ENCODE data around the gene AKR1C1. TPM values are rescaled to one million over a fixed set of nuclear protein-coding genes. Genes with fewer than 3 reads are reported as not detected.
"Not testable (repeated sequence)": the region's sequence is repeated elsewhere in the genome, so short reads cannot be mapped to it uniquely, and the experiment has no call there.

The AKR1C1 gene
- not detected for polyA plus RNA-seq (2012; ENCODE audit: insufficient read length, low read depth)

DNA sequence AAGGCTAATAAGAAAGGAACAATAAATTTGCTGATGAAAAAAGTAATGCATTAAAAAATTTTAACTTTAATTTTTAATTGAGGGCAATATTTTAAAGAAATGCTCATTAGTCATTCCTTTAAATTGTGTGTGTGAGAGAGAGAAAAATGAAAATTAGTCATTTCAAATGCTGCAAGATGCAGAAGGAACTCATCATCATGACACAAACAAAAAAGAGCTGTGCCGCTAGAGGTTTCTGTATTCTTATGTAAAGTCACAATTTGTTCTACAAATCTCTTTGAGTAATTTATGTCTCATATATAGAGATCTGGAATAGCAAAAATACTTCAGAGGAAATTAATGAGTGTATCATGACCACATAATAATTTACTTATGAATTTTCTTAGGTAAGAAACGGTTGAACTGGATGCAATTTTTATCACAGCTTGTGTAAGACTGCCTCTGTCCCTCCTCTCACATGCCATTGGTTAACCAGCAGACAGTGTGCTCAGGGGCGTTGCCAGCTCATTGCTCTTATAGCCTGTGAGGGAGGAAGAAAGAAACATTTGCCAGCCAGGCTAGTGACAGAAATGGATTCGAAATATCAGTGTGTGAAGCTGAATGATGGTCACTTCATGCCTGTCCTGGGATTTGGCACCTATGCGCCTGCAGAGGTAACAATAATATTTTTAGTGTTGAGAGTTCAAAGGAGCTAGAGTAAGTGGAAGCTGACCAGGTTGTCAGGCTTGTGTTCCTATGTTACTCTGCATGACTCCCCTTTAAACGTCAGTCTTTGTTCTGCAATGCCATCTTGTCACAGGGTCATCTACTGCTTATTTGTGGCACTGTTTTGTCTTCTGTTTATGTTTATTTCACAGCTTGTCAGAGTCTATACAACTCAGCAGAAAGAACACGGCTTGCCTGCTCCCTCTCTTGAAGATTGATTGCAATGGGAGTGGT, at the start of gene AKR1C1:
TSS of gene AKR1C1 (plus strand) at position 540 of the 939 bp plus-strand sequence. CDS start at position 570, 30 bp downstream.
- not testable (repeated sequence) for TF ChIP-seq REST (IDR thresholded peaks at IDR 0.05; ENCODE audit: insufficient read depth in 1 of 2, low read depth in 2 of 2, low read length in 2 of 2); TAF1 (IDR thresholded peaks at IDR 0.05; ENCODE audit: borderline replicate concordance, insufficient read depth, low read length); POLR2AphosphoS5 (IDR thresholded peaks at IDR 0.05; ENCODE audit: low read depth, low read length)

- TF ChIP-seq TAF1 (IDR thresholded peaks at IDR 0.05; ENCODE audit: borderline replicate concordance, insufficient read depth, low read length), result no peak
- no peak for TF ChIP-seq REST (IDR thresholded peaks at IDR 0.05; ENCODE audit: insufficient read depth in 1 of 2, low read depth in 2 of 2, low read length in 2 of 2)
- no peak for TF ChIP-seq POLR2AphosphoS5 (IDR thresholded peaks at IDR 0.05; ENCODE audit: low read depth, low read length)
- TF ChIP-seq SIN3A (IDR thresholded peaks at IDR 0.05; ENCODE audit: borderline replicate concordance, insufficient read depth, low read length), result no peak
- no peak for TF ChIP-seq FOXP2 (optimal IDR thresholded peaks at IDR 0.05; ENCODE audit: borderline replicate concordance, extremely low read depth, extremely low read length, insufficient read depth)
Measured at GRCh38 chr10:4914213-4914850, 48.9 kb upstream of the AKR1C1 start.

DNA sequence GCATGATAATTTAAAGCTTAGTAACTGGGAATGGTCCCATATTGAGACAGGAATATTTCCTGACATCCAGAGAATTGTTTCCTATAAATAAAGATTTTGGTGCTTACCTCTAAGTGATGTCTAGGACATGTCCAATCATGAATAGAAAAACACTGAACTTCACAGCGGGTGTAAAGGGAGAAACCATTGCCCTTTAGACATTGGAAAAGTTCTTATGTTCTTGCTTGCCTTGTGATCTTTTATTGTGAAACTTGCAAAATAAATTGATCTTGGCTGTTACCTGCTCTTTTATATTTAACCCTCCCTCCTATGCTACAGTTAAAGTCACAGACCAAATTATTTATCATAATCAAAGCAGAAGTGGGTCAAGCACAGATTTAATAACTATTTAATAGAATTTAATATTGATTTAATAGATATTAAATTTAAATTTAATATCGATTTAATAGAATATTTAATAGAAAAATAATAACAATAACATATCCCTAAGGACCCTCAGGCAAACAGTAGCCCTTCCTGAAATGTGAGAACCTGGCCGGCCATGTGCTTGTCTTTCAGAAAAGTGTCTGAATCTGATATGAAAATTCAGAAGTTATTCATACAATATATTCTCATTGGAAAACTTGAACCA, 47.0 kb upstream of the AKR1C1 start:
- TF ChIP-seq SIN3A (IDR thresholded peaks at IDR 0.05; ENCODE audit: borderline replicate concordance, insufficient read depth, low read length) (no peak), REST (IDR thresholded peaks at IDR 0.05; ENCODE audit: insufficient read depth in 1 of 2, low read depth in 2 of 2, low read length in 2 of 2) (no peak), POLR2AphosphoS5 (IDR thresholded peaks at IDR 0.05; ENCODE audit: low read depth, low read length) (no peak), FOXP2 (optimal IDR thresholded peaks at IDR 0.05; ENCODE audit: borderline replicate concordance, extremely low read depth, extremely low read length, insufficient read depth) (no peak), TAF1 (IDR thresholded peaks at IDR 0.05; ENCODE audit: borderline replicate concordance, insufficient read depth, low read length) (no peak)

GRCh38 chr10:4918236-4918635, 45.0 kb upstream of the AKR1C1 start:
- TF ChIP-seq POLR2AphosphoS5 (IDR thresholded peaks at IDR 0.05; ENCODE audit: low read depth, low read length) (no peak), REST (IDR thresholded peaks at IDR 0.05; ENCODE audit: insufficient read depth in 1 of 2, low read depth in 2 of 2, low read length in 2 of 2) (no peak), FOXP2 (optimal IDR thresholded peaks at IDR 0.05; ENCODE audit: borderline replicate concordance, extremely low read depth, extremely low read length, insufficient read depth) (no peak), SIN3A (IDR thresholded peaks at IDR 0.05; ENCODE audit: borderline replicate concordance, insufficient read depth, low read length) (no peak), TAF1 (IDR thresholded peaks at IDR 0.05; ENCODE audit: borderline replicate concordance, insufficient read depth, low read length) (no peak)

All from PFSK-1 (cell line).